Measurements from ENCODE around the gene YWHAH. TPM values are rescaled to one million over a fixed set of nuclear protein-coding genes. Genes with fewer than 3 reads are reported as not detected.
"Not testable (repeated sequence)": the region's sequence is repeated elsewhere in the genome, so short reads cannot be mapped to it uniquely, and the experiment has no call there.

The YWHAH gene
- total RNA-seq, 1 donor from 2014 or later = 138 TPM

- no peak for DNase-seq
- intact Hi-C loops (cut with micrococcal nuclease) = no loop called here
- Mint-ChIP-seq H3K27me3 (peaks cover 3% of the 10 kb centered on the region), H3K4me1 (peaks cover 5% of the 10 kb centered on the region), H3K9me3 (no peaks in the 10 kb centered on the region), H3K27ac (no peak overlapping the region), H3K4me3 (no peak overlapping the region), H3K36me3 (ENCODE audit: low read depth) (peaks cover 8% of the 10 kb centered on the region)
These were observed 18.2 kb downstream of the YWHAH start for GRCh38 chr22:31962387-31963125.

- DNase-seq = no peak
- no peaks in the 10 kb centered on the region for H3K36me3 Mint-ChIP-seq (ENCODE audit: low read depth)
These were observed 23.7 kb downstream of the YWHAH start for GRCh38 chr22:31968022-31968421.

GRCh38 chr22:31969789-31970489 is 25.6 kb downstream of the YWHAH start:
- intact Hi-C loops (cut with micrococcal nuclease) = loop anchor here (1.0 kb wide), 1 partner anchor 305 kb away; no protein-coding TSS in a partner anchor
- H3K4me1 Mint-ChIP-seq = peaks cover 11% of the 10 kb centered on the region
- H3K4me3 Mint-ChIP-seq = peak overlapping the region; percentile 84
- no peaks in the 10 kb centered on the region for H3K36me3 Mint-ChIP-seq (ENCODE audit: low read depth)
- DNase-seq = peak; percentile 83
- peak overlapping the region; percentile 47 for H3K27ac Mint-ChIP-seq
- no peaks in the 10 kb centered on the region for H3K9me3 Mint-ChIP-seq
- H3K27me3 Mint-ChIP-seq = no peaks in the 10 kb centered on the region

More at GRCh38 chr22:31968022-31968421, 23.7 kb downstream of the YWHAH start:
- H3K4me3 Mint-ChIP-seq = no peak overlapping the region
- intact Hi-C loops (cut with micrococcal nuclease) = no loop called here
- H3K4me1 Mint-ChIP-seq = peaks cover 13% of the 10 kb centered on the region
- H3K9me3 Mint-ChIP-seq = no peaks in the 10 kb centered on the region
- peaks cover 1% of the 10 kb centered on the region for H3K27me3 Mint-ChIP-seq
- H3K27ac Mint-ChIP-seq = no peak overlapping the region

DNA sequence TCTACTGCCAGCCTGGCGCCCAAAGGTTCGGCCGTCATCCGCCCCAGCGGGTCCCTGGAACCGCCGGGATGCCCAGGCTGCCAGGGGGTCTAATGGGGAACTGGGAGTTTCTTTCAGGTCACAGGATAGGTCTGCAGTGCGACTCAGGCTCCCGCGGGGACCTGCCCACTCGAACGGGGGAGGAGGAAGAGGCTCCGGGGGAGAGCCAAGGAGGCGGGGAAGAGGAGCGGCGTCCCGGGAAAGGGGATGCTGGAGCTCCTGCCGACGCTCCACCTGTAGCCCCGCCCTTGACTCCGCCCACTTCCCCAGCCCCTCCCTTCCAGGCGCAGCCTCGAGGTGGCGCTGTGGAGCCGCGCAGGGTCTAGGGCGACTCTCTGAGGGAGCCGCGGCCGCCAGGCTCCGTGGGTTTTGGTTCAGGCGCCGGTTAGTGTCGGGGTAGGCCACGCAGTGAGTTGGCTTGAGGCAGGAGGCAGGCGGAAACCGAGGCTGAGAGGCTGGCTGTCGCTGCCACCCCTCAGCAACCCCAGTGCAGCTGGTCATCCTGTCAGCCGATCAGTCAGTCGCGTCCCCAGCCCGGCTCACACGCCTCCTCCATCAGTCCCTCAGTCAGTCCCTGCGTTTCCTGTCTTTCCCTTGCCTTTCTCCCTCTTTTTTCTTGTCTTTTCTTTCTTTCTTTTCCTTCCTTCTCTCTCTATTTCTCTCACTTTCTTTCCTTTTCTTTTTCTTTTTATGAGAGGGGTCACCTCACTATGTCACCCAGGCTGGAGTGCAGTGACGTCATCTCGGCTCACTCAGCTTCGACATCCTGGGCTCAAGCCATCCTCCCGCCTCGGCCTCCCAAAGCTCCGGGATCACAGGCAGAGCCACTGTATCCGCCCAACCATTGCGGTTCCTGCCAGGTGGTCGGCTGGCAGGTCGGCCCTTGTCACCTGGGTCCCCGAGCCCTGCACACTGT is 26.4 kb downstream of the YWHAH start:
- Mint-ChIP-seq H3K27me3 (peaks cover 2% of the 10 kb centered on the region), H3K4me1 (peaks cover 11% of the 10 kb centered on the region), H3K27ac (peak overlapping the region; percentile 47), H3K4me3 (peak overlapping the region; percentile 84), H3K9me3 (no peaks in the 10 kb centered on the region), H3K36me3 (ENCODE audit: low read depth) (no peaks in the 10 kb centered on the region)
- intact Hi-C loops (cut with micrococcal nuclease) = loop anchor here (1.0 kb wide), 1 partner anchor 305 kb away; no protein-coding TSS in a partner anchor
- peak; percentile 98 for DNase-seq

GRCh38 chr22:31972180-31972579 is 27.8 kb downstream of the YWHAH start:
- H3K36me3 Mint-ChIP-seq (ENCODE audit: low read depth) = no peaks in the 10 kb centered on the region
- H3K27me3 Mint-ChIP-seq = peaks cover 4% of the 10 kb centered on the region
- intact Hi-C loops (cut with micrococcal nuclease) = no loop called here
- H3K4me3 Mint-ChIP-seq = no peak overlapping the region
- H3K9me3 Mint-ChIP-seq = no peaks in the 10 kb centered on the region
- no peak overlapping the region for H3K27ac Mint-ChIP-seq
- H3K4me1 Mint-ChIP-seq = peaks cover 13% of the 10 kb centered on the region
- no peak for DNase-seq

GRCh38 chr22:31973739-31974138 is 29.4 kb downstream of the YWHAH start:
- DNase-seq = no peak
- intact Hi-C loops (cut with micrococcal nuclease) = no loop called here
- Mint-ChIP-seq H3K4me1 (peaks cover 16% of the 10 kb centered on the region), H3K36me3 (ENCODE audit: low read depth) (no peaks in the 10 kb centered on the region), H3K4me3 (no peak overlapping the region), H3K9me3 (no peaks in the 10 kb centered on the region), H3K27ac (no peak overlapping the region), H3K27me3 (peaks cover 16% of the 10 kb centered on the region)

DNA sequence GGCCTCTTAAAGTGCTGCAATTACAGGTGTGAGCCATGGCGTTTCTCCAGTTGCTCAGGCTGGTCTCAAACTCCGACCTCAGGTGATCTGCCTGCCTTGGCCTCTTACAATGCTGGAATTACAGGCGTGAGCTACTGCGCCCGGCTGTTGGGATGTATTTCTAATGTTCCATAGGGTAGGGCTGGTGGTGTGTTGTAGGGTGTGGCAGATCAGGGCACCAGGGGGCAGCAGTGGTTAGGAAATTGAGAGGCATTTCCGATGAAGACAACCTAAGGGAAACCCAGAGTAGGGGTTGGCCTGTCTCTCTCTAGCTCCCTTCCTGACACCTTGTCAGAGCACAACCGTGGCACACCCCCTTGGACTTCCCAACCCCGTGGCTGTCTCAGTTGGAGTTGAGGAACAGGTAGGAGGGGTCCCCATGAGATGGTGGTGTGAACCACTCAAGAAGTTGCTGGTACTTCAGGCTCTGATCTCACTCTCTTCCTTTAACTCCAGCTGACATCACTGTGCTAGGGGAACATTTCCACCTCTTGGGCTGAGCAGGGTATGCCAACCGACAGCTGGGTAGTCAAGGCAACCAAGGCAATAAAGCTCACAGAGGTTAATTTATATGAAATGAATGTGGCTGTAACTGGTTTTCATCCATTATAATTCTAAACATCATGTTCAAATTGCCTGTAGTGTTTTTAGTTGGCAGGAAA is 33.0 kb downstream of the YWHAH start:
- peaks cover 5% of the 10 kb centered on the region for H3K4me1 Mint-ChIP-seq
- peaks cover 16% of the 10 kb centered on the region for H3K27me3 Mint-ChIP-seq
- no peak overlapping the region for H3K4me3 Mint-ChIP-seq
- no peaks in the 10 kb centered on the region for H3K9me3 Mint-ChIP-seq
- no peak overlapping the region for H3K27ac Mint-ChIP-seq
- intact Hi-C loops (cut with micrococcal nuclease) = loop anchor here (1.0 to 2.0 kb wide), 4 partner anchors 104 to 497 kb away; partner anchors contain the start of gene FBXO7
- DNase-seq = peak; percentile 93
- no peaks in the 10 kb centered on the region for H3K36me3 Mint-ChIP-seq (ENCODE audit: low read depth)

DNA sequence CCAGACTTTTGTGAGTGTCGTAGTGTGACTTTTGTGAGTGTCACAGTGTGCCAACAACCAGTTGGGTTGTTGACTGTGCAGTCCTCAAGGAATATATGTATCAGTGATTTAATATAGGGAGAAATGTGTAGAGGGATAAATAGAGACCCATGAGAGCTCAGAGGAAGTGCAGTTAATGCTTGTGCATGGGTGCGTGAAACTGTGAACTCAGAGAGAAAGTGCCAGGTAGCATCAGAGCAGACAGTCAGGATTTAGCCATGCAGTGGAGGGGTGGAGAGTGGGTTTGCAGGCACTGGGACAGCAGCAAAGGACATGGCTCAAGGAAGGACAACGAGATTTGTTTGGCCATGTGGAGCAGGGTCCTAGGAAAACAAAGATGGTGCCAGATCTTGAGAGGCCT is 33.6 kb downstream of the YWHAH start:
- Mint-ChIP-seq H3K9me3 (no peaks in the 10 kb centered on the region), H3K4me3 (no peak overlapping the region), H3K36me3 (ENCODE audit: low read depth) (no peaks in the 10 kb centered on the region), H3K4me1 (peaks cover 5% of the 10 kb centered on the region), H3K27me3 (peaks cover 16% of the 10 kb centered on the region), H3K27ac (no peak overlapping the region)
- intact Hi-C loops (cut with micrococcal nuclease) = loop anchor here (1.0 to 2.0 kb wide), 4 partner anchors 103 to 496 kb away; partner anchors contain the start of gene FBXO7
- DNase-seq = no peak

- peaks cover 16% of the 10 kb centered on the region for H3K27me3 Mint-ChIP-seq
- no peak for DNase-seq
- H3K4me3 Mint-ChIP-seq = no peak overlapping the region
- intact Hi-C loops (cut with micrococcal nuclease) = no loop called here
- no peaks in the 10 kb centered on the region for H3K9me3 Mint-ChIP-seq
- no peak overlapping the region for H3K27ac Mint-ChIP-seq
- H3K36me3 Mint-ChIP-seq (ENCODE audit: low read depth) = no peaks in the 10 kb centered on the region
- H3K4me1 Mint-ChIP-seq = peaks cover 5% of the 10 kb centered on the region
These were observed 36.3 kb downstream of the YWHAH start for GRCh38 chr22:31980628-31981027.

- H3K4me3 Mint-ChIP-seq; H3K36me3 Mint-ChIP-seq (ENCODE audit: low read depth); H3K9me3 Mint-ChIP-seq; H3K27ac Mint-ChIP-seq; DNase-seq; H3K4me1 Mint-ChIP-seq; intact Hi-C loops (cut with micrococcal nuclease): not testable (repeated sequence)
- peaks cover 14% of the 10 kb centered on the region for H3K27me3 Mint-ChIP-seq
These were observed 37.6 kb downstream of the YWHAH start for GRCh38 chr22:31981976-31982375.

DNA sequence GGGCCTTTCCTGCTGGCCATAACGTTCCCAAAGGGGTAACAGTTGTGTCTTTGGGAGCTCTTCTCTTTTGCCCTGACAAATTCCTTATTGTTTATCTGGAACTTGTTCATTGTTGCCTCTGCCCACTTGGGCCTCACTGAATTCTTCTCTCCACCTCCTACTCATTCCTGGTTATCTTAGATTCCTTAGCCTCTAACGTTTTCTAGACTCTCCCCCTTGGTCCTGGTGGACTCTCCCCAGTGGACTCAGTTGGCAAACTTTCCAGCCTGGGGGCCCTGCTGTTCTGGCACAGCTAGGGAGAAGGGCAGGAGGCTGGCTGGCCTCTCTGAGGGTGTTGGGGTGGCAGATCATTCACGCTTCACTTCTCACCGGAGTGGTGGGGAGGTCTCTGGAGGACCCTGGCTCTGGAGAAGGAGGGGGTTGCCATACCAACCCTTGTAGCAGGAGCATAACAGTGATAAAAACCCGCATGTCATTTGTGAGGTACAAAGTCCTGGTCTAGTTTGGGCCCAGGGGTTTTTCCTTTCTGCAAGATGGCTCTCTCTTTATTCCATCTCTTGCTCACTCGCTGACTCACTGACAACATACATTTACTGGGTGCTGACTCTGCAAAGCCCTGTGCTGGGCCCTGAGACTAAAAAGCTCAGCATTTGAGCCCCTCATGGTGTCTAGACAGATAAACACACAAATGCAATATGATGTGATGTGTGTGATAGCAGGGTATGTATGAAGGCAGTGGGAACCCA is 39.7 kb downstream of the YWHAH start:
- Mint-ChIP-seq H3K27ac (no peak overlapping the region), H3K27me3 (peaks cover 7% of the 10 kb centered on the region), H3K4me1 (no peaks in the 10 kb centered on the region), H3K36me3 (ENCODE audit: low read depth) (no peaks in the 10 kb centered on the region), H3K4me3 (no peak overlapping the region), H3K9me3 (no peaks in the 10 kb centered on the region)
- intact Hi-C loops (cut with micrococcal nuclease) = no loop called here
- DNase-seq = no peak

- H3K27ac Mint-ChIP-seq = no peak overlapping the region
- H3K4me3 Mint-ChIP-seq = no peak overlapping the region
- intact Hi-C loops (cut with micrococcal nuclease) = no loop called here
- no peaks in the 10 kb centered on the region for H3K36me3 Mint-ChIP-seq (ENCODE audit: low read depth)
- DNase-seq = no peak
- H3K27me3 Mint-ChIP-seq = peaks cover 21% of the 10 kb centered on the region
- H3K9me3 Mint-ChIP-seq = no peaks in the 10 kb centered on the region
- no peaks in the 10 kb centered on the region for H3K4me1 Mint-ChIP-seq
These were observed 42.9 kb downstream of the YWHAH start for GRCh38 chr22:31987218-31987617.

Measured in activated CD4-positive, alpha-beta T cell treated with anti-CD3 and anti-CD28 coated beads, Interleukin-2, amount 10 ng/mL, durations not matched to agents 24 days and 14 days (primary cell).